HG02840 (cell line): ENCODE measurements around the gene FEZF2.

Experiments used
- ATAC-seq: cut with Tn5 transposase; IDR thresholded peaks from one replicate; pipeline ENCODE4 v1.9.1; 2021; ENCODE audit warnings: mild to moderate bottlenecking, moderate library complexity, moderate number of reproducible peaks; ENCODE audit not compliant: unreplicated experiment, low FRiP score

The FEZF2 gene

DNA sequence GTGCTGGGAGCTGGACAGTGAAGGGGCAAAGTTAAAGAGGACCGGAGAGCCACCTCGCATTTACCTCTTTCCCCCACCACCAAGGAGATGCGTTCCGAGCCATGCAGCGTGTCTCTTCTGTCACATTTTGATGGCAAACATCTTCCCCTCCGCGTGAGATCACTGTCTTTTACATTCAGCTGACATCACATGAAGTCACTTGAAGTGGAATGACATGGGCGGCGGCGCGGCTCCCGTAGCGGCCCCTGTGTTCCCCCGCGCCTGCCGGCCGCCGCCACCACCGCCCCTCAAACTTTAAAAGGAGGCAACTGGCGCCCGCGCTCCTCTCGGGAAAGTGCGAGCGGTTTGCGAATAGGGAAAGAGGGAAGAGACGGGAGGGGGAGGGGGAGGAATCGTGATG lies at the start of gene FEZF2:
Gene FEZF2, minus strand, starts transcription at position 336 of the 400 bp plus-strand sequence. CDS start 682 bp downstream, outside the sequence.
- ATAC-seq = no peak

DNA sequence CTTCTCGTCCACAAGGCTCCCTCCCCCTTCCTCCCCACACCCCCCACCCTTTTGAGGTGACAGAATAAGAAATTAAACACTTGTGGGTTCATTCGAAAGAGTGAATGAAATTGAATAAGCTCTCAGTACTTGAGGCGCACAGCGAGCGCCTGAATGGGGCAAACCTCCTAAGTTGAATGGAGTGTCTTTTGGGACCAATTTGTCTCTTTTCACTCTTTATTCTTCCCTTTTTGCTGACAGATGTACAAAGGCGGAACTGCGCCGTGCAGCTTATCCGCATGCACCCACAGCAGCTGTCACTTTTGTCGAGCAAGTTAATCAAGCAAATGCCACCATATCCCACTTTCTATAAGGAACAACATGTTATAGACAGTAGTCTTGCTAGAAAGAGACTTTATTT lies 47.9 kb upstream of the FEZF2 start:
- ATAC-seq = no peak

DNA sequence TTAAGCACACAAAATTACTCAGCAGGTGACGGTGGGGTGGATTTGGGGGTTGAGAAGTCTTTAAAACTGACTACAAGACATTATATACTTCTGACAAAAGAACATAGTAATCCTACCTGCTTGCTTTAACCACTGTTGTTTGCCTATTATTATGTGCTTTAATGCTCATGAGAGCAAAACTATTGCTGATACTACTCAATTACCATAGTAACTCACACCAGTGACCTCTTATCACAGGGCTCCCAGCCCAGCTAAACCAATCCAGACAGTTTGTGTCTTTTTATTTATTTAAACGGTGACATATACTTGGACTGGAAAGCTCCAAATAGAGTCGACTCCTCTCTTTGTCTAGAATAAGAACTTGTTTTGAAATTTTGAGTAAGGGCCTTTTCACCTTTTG lies 42.8 kb upstream of the FEZF2 start:
- no peak for ATAC-seq

DNA sequence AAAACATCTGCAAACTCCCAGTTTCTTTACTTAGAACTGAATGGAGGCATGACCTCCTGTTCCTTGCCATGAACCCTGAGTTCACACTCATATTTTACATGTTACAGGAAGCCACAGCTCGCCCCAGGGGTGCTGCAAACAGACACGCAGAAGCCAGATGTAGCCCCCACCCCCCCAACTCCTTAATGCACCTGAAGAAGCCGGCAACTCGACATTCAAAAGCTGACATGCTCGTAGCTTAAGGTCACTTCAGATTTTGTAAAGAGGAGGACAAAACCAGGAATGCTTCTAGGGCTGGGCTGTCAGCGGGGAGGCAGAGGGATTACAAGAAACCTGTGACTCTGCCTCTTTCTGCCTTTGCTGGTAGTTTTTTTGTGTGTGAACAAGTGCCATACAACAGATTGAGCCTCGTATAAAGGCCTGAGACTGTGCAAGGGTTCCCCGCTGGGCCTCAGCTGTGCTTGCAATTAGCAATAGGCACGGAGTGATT lies 42.0 kb upstream of the FEZF2 start:
- no peak for ATAC-seq

DNA sequence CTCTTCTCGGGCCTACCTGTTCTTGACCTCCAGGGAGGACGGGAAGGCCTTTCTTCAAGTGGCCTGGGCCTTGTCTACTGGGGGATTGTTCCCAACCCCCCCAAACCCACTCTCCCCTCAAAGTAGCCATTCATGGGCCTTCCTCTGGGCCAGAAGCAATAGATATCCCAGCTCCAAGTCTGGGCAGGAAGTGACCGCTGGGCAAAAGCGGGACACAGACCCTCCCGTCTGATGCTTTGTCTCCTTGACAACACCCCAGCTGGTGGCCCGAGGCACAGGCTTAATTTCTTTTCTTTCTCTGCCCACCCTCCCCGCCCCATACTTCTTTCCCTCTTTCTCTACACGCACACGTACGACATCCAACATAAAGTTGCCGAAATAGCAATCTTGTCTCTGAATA lies 41.4 kb upstream of the FEZF2 start:
- no peak for ATAC-seq

DNA sequence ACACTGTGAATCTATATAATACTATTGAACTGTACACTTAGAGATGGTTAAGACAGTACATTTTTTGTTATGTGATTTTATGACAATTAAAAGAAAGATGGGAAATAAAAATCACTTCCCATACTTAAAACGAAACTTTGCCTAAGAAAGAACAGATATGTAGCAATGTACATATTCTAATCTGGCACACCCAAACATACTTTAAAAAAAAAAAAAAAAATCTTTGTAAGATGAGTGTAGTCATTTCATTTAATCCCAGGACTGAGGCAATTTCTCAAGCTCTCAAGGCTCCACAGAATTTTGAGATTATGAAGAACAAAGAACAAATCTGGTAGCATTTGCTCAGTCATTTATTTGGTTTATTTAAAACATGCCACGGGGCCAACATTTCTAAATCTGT lies 40.3 kb upstream of the FEZF2 start:
- no peak for ATAC-seq

DNA sequence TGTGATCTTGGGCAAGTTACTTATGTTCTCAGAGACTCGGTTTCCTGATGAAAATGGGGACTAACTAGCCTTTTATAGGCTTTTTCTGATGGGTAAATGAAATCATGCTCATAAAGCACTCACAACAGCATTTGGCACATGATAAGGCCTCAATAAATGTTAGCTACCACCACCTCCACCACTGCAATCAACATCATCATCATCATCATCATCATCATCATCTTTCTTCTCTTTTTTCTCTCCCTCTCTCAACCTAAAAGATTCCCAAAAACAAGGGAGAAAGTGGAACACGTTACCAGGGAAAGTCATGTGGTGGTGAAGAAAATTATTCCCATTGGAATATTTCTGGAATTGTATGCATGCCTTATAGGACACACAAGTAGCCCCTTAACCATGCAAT lies 33.6 kb upstream of the FEZF2 start:
- ATAC-seq = no peak

DNA sequence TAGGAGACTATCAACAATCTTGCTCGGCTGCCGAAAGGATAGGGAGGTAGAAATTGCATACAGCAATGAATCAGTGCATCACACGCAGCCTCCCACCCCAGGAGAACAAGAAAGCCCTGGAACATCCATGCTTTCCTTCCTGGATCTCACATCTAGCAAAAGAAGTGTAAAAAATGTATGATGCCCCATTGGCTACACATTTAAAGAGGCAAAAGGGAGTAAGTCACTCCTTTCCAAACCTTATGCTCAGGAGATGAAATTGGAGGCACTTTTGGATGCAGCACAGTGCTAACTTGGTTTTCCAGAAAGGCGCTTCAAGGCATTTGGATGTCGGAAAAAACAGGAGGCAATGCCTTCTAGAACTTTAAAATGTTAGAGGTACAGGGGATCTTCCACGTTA lies 32.2 kb upstream of the FEZF2 start:
- no peak for ATAC-seq

DNA sequence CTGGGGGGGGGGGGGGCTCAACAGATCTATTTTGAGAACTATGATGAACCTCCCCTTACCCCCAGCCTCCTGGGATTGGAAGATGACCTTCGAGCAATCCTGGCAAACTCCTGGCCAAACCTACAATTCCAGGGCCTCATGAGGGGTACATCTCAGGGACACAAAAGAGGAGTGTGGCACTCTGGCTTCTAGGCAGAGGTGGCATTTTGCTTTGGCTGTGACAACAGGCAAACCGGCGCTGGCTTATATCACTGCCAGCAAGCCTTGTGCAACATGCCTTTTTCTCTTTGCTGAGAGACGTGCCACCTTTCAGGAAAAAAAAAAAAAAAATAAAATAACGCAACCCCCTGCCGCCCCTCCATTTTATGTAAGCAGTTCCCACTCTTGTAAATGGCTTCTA lies 31.8 kb upstream of the FEZF2 start:
- no peak for ATAC-seq

DNA sequence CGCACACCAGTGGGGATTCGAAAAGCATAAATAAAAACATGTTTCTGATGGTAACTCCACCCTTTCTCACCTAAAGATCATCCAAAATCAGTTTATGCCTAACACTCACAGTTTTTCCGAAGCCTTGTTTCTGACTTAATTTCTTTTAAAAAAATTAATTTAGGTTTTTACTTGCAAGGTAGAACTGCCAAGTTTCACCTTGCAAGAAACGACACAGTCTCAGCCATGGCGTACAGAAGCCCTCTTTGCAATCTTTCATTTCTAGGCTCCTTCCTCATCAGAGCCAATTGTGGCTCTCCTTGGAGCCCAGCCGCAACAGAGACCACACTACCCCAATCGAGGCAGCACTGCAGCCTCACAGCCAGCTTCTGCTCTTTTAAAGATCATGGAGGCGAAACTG lies 31.0 kb upstream of the FEZF2 start:
- ATAC-seq = no peak

DNA sequence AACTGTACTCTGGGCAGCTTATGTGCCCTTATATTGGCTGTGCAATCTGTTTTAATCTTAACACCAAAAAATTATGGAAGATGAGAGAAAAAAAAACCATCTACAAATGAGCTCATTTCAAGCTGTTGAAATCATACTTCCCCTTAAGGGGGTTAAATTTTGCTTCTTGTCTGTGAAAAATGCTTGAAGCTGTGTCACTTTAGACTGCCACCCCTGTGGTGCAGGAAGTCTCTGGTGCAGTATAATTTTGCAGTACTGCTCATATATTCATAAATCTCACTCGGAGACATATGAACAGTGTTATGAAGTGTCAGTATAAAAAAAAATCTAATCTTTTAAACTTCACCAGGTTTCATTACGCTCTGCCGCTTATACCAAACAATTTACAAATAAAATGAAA lies 30.4 kb upstream of the FEZF2 start:
- no peak for ATAC-seq

DNA sequence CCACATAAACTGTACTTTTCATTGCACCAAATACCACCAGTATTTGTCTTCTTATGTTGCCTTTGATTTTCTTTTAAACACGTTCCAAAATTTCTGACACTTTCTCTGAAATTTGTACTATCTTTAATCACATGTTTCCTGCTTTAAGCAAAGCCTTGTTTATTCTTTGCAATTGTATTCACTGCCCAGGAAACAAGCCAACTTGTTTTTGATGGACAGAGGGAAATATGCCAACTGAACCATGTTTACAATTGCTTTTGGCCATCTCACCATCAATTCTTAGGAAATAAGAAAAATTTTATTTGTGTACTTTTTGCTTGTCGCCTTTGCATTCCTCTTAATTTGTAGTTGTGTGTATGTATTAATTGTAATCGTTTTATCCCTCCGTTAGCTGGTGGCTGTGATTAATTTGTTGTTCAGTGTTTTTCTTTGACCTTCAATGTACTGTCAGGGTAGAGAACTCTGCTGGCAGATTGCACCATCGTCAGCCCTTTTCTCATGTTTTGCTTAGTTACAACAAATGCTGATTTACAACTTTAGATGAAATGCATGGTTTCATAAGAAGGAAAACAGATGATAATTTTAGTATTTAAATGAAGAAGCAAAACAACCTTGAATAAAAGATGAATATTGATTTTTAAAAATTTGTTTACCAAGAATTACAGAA lies 19.4 kb upstream of the FEZF2 start:
- no peak for ATAC-seq

DNA sequence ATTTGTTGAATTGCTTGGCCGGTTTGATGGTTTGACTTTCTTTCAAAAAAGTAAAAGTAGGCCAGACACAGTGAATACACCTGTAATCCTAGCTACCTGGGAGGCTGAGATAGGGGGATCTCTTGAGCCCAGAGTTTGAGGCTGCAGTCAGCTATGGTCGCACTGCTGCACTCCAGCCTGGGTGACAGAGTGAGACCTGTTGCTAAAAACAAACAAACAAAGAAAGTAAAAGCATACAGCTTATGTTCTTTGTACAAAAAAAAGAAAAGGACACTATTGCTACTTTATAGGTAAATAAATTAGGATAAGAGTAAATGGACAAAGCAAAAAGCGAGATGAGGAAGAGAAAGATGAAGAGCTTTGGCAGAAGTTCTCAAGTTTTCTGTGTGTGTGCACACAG lies 13.9 kb upstream of the FEZF2 start:
- ATAC-seq = no peak

DNA sequence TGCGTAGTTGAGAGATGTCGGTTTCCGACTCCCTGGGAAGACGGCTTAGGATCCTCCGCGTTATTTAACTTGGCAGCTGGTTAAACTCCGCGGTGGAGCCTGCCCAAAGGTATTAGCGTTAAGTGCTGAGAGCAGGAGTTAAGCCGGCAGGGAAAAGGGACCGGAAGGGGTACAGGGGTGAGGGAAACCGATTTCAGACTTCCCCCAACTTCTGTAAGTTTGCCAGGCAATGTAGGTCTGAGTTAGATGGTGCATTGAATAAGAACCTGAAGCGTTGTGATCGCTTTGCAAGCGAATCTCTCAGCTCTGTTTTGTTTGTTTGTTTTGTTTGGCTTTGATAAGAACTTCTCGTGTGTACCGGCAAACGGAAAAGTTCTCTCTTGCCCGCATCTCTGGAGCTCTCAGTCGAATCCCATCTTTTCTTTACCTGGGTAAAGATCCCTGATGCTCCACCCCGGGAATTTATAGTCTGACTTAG lies 6.0 kb upstream of the FEZF2 start:
- ATAC-seq = no peak

DNA sequence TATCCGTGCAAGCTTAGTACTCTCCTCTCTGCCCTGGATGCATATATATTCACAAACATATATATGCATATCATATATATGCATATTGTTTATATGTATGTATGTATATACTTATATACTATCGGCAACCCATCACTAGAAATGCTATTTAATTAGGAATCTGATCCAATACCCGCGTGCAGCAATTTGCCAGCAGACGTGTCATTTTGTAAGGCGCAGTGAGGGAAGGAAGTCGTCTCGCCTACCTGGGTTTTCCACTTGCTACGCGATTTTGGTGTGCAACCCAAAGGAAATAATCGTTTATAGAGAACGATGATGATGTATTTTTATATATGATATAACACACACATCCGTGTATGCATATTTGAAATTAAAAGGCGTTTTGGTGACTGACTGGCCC lies 5.6 kb upstream of the FEZF2 start:
- no peak for ATAC-seq

DNA sequence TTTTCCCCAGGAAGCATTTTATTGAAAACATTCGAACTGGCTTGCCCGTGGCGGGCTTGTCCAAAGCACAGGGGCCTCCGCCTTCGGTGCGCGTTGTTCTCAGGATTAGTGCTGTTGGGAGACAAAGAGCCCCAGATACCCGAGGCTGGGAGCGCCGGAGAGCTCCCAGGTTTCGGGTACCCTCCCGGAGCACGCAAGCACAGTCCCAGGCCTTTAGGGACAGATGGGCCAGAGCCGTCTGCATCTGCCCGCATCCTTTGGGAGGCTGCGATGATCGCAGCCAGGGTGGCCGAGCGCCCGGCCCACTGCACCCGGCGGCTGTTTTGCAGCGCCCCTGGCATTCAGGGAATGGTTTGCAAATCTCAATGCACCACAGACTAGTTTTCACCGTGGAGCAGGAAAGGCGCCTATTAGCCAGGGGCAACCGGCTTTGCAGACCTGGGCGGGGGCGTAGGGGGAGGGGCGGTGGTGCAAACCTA lies 5.0 kb upstream of the FEZF2 start:
- ATAC-seq = no peak

DNA sequence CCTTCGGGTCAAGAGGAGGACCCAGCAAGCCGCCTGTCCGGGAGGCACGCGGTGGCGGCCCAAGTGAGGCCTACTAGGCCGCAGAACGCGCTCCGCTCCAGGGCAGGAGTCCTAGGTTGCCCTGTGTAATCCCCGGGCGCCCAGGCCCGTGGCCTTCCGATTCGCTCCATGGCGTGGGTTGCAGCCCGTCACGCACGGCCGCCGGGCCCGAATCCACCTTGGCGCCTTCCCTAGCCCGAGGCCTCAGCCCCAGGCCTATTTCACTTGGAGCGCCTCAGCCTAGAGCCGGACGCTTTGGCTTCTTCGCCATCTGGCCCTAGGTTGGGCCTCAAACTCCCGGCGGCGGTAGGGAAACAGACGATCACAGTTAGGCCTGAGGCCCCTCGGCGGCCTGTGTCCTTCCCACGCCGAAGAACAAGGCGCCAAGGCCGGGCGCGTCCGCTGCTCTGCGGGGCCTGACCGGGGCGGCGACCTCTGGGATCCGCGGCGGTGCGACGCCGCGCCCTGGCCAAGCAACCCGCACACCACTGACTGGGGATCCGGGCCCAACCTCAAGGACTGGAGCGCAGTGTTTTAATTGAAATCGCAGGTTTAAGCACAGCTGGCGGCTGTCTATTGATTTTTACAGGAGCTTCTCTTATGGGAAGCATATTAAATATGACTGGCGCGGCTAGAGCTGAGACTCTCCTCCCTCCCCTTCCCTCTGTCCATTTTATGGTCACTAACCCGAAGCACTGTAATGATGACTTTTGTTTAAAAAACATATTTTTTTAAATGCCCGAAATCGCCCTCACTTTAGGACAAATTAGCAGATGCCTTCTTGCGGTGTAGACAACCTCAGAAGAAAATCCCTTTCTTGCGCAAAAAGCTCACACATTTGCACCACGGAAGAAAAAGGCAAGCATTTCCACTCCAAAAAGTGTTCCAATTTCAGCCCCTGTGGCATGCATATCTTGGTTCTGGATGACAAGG lies 3.8 kb upstream of the FEZF2 start:
- ATAC-seq = no peak

DNA sequence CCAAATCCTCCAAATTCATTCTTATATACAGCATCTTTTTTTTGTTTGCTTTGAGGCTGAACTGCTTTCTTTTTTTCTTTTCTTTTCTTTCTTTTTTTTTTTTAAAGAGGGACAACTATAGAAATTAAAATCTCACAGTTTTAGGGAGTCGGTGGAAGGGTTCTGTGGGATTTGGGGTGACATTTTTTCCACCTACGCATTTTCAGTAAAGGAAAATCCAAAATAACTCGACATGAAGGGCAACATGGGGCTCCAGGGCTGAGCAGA lies 3.0 kb upstream of the FEZF2 start:
- no peak for ATAC-seq

DNA sequence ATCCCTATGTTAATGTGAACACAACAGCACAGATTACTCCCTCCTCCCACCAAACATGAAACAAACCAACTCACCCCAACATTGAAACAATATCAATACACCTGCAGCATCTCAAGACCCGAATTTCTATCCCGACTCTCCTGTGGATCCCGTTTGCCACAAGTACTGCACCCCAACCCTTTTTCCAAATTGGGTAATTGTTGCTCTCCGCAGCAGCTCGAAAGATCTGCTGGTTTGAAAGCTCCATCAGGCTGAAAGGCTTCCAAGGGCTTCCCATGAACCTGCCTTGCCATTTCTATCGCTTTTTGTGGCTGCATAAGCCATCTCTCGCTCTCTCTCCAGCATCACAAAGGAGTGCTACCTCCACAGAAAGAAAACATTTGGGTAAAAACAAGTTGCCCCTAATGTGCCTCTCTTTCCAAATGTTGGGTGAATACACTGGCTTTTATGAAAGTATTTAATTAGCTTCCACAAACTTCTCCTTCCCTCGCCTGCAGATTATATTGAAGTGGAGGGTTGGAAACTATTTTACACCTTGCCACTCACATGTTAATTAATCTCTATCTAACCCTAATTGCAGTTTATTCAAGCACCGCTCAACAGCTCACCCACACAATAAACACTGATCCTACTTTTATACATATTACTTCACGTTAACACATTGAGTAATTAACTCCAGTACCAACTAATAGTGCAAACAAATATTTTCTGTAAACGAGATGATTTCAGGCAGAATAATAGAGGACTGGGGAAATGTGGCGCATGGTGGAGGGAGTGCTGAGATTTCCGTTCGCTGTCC lies 2.5 kb upstream of the FEZF2 start:
- ATAC-seq = no peak

DNA sequence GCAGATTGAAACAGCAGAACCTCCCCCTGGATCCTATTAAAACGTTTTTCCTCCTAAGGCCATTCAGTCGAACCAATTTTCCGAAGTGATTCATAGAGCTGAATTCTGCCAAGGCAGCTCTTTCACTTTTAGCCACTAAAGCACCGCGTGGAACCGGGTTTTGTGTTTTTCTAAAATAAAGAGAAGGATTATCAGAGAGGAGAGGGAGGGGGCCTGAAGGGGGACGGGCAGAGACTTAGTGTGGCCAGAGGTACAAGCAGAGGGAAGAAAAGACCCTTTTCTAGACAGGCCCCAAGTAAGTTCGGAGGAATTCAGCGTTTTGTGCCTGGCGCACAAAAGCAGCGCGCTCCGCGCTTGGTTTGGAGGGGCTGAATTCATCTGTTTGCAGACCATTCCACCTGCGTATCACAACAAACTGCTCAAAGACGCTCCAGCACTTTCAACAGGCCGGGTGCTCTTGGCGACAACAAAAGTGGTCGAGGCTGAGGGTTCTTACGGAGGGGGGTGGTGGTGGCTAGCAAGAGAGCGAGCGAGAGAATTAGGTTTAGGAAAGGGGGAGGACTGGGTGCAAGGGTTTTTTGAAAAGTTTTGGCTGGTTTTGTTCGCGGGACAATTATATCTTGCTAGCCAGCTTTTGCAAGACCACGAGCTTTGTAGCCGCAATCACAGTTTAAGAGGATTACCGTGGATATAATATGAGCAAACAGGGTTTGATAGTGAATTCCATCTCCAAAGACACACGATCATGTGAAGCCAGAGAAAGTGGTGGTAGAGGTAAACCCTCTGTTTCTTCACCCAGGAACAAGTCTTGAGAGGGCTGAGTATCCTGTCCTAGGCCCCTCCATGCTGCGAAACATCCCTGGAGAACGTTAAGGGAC lies 1.2 kb upstream of the FEZF2 start:
- no peak for ATAC-seq
